ENCODE data around the gene FAM187B. TPM values are rescaled to one million over a fixed set of nuclear protein-coding genes. Genes with fewer than 3 reads are reported as not detected.

FAM187B gene
- total and polyA plus RNA-seq, 2 of the 8 experiments (the other 6 are each of a cell fraction or from before 2014, with no cell fraction given), result not detected

- TF ChIP-seq FOSL1 (IDR thresholded peaks at IDR 0.05; ENCODE audit: insufficient read depth, low read depth, low read length) (no peak), TCF12 (IDR thresholded peaks at IDR 0.05; ENCODE audit: low read depth, low read length) (no peak), KDM4A (IDR thresholded peaks at IDR 0.05; ENCODE audit: low read depth, low read length, severe bottlenecking) (no peak), KDM5A (IDR thresholded peaks at IDR 0.05; ENCODE audit: low read length) (no peak), NRF1 (IDR thresholded peaks at IDR 0.05; ENCODE audit: low read depth, low read length) (no peak), ATF3 (IDR thresholded peaks at IDR 0.05; ENCODE audit: insufficient read depth, low read depth, low read length) (no peak)
These were observed 52.4 kb downstream of the FAM187B start (continued) for GRCh38 chr19:35176181-35176570.

Other genes with a start within 250 kb of the FAM187B start
- 152 and 154 TPM in 2 replicates for gene GRAMD1A, start 228.4 kb downstream of the FAM187B start, total RNA-seq (2021; fragmentation: NEBNext Ultra II Directional; extraction: Animal tissue kit (Norgen Biotek cat#: 25700))
- gene GRAMD1A, start 228.4 kb downstream of the FAM187B start, polyA plus RNA-seq (2011; rRNA removed), result 113 and 176 TPM in 2 replicates
- 3.3 and 3.5 TPM in 2 replicates for gene SCN1B, start 198.3 kb downstream of the FAM187B start, total RNA-seq (2021; fragmentation: NEBNext Ultra II Directional; extraction: Animal tissue kit (Norgen Biotek cat#: 25700))
- gene SCN1B, start 198.3 kb downstream of the FAM187B start, polyA plus RNA-seq (2011; rRNA removed), result 3.1 and 4.1 TPM in 2 replicates
- 12.3 and 14.7 TPM in 2 replicates for gene HPN, start 187.0 kb downstream of the FAM187B start, total RNA-seq (2021; fragmentation: NEBNext Ultra II Directional; extraction: Animal tissue kit (Norgen Biotek cat#: 25700))
- 33.7 and 49.9 TPM in 2 replicates for gene HPN, start 187.0 kb downstream of the FAM187B start, polyA plus RNA-seq (2011; rRNA removed)
- gene FXYD3, start 112.9 kb downstream of the FAM187B start, total RNA-seq (2021; fragmentation: NEBNext Ultra II Directional; extraction: Animal tissue kit (Norgen Biotek cat#: 25700)), result 0.86 TPM in 1 of 2 replicates, not detected in the other
- gene FXYD3, start 112.9 kb downstream of the FAM187B start, polyA plus RNA-seq (2011; rRNA removed), result 0.09 and 0.33 TPM in 2 replicates
- gene LGI4, start 93.7 kb downstream of the FAM187B start, total RNA-seq (2021; fragmentation: NEBNext Ultra II Directional; extraction: Animal tissue kit (Norgen Biotek cat#: 25700)), result 2.0 and 2.9 TPM in 2 replicates
- gene LGI4, start 93.7 kb downstream of the FAM187B start, polyA plus RNA-seq (2011; rRNA removed), result 8.2 and 9.4 TPM in 2 replicates
- gene FXYD1, start 89.9 kb downstream of the FAM187B start, total RNA-seq (2021; fragmentation: NEBNext Ultra II Directional; extraction: Animal tissue kit (Norgen Biotek cat#: 25700)), result 8.1 and 10.3 TPM in 2 replicates
- gene FXYD1, start 89.9 kb downstream of the FAM187B start, polyA plus RNA-seq (2011; rRNA removed), result 1.6 and 3.3 TPM in 2 replicates
- 14.3 and 15.4 TPM in 2 replicates for gene FXYD7, start 85.5 kb downstream of the FAM187B start, total RNA-seq (2021; fragmentation: NEBNext Ultra II Directional; extraction: Animal tissue kit (Norgen Biotek cat#: 25700))
- 12.1 and 17.5 TPM in 2 replicates for gene FXYD7, start 85.5 kb downstream of the FAM187B start, polyA plus RNA-seq (2011; rRNA removed)
- 99.0 and 104 TPM in 2 replicates for gene FXYD5, start 74.0 kb downstream of the FAM187B start, total RNA-seq (2021; fragmentation: NEBNext Ultra II Directional; extraction: Animal tissue kit (Norgen Biotek cat#: 25700))
- 167 and 191 TPM in 2 replicates for gene FXYD5, start 74.0 kb downstream of the FAM187B start, polyA plus RNA-seq (2011; rRNA removed)
- 159 and 166 TPM in 2 replicates for gene LSR, start 20.3 kb upstream of the FAM187B start, total RNA-seq (2021; fragmentation: NEBNext Ultra II Directional; extraction: Animal tissue kit (Norgen Biotek cat#: 25700))
- 186 and 296 TPM in 2 replicates for gene LSR, start 20.3 kb upstream of the FAM187B start, polyA plus RNA-seq (2011; rRNA removed)
- gene USF2, start 40.2 kb upstream of the FAM187B start, total RNA-seq (2021; fragmentation: NEBNext Ultra II Directional; extraction: Animal tissue kit (Norgen Biotek cat#: 25700)), result 109 and 113 TPM in 2 replicates
- 74.1 and 119 TPM in 2 replicates for gene USF2, start 40.2 kb upstream of the FAM187B start, polyA plus RNA-seq (2011; rRNA removed)
- gene HAMP, start 53.8 kb upstream of the FAM187B start, total RNA-seq (2021; fragmentation: NEBNext Ultra II Directional; extraction: Animal tissue kit (Norgen Biotek cat#: 25700)), result not detected in 2 replicates
- 0.06 and 0.08 TPM in 2 replicates for gene HAMP, start 53.8 kb upstream of the FAM187B start, polyA plus RNA-seq (2011; rRNA removed)
- 0.46 and 1.3 TPM in 2 replicates for gene MAG, start 63.4 kb upstream of the FAM187B start, total RNA-seq (2021; fragmentation: NEBNext Ultra II Directional; extraction: Animal tissue kit (Norgen Biotek cat#: 25700))
- gene MAG, start 63.4 kb upstream of the FAM187B start, polyA plus RNA-seq (2011; rRNA removed), result 0.20 and 0.72 TPM in 2 replicates
- 0.54 and 0.60 TPM in 2 replicates for gene CD22, start 100.4 kb upstream of the FAM187B start, total RNA-seq (2021; fragmentation: NEBNext Ultra II Directional; extraction: Animal tissue kit (Norgen Biotek cat#: 25700))
- gene CD22, start 100.4 kb upstream of the FAM187B start, polyA plus RNA-seq (2011; rRNA removed), result 0.06 and 0.42 TPM in 2 replicates
- not detected in 2 replicates for gene FFAR1, start 119.2 kb upstream of the FAM187B start, total RNA-seq (2021; fragmentation: NEBNext Ultra II Directional; extraction: Animal tissue kit (Norgen Biotek cat#: 25700))
- not detected in 2 replicates for gene FFAR1, start 119.2 kb upstream of the FAM187B start, polyA plus RNA-seq (2011; rRNA removed)
- not detected in 2 replicates for gene FFAR3, start 129.7 kb upstream of the FAM187B start, total RNA-seq (2021; fragmentation: NEBNext Ultra II Directional; extraction: Animal tissue kit (Norgen Biotek cat#: 25700))
- 0.24 TPM in 1 of 2 replicates, not detected in the other for gene FFAR3, start 129.7 kb upstream of the FAM187B start, polyA plus RNA-seq (2011; rRNA removed)
- not detected in 2 replicates for gene GPR42, start 142.3 kb upstream of the FAM187B start, total RNA-seq (2021; fragmentation: NEBNext Ultra II Directional; extraction: Animal tissue kit (Norgen Biotek cat#: 25700))
- gene GPR42, start 142.3 kb upstream of the FAM187B start, polyA plus RNA-seq (2011; rRNA removed), result not detected in 2 replicates
- gene FFAR2, start 219.5 kb upstream of the FAM187B start, total RNA-seq (2021; fragmentation: NEBNext Ultra II Directional; extraction: Animal tissue kit (Norgen Biotek cat#: 25700)), result not detected in 2 replicates
- gene FFAR2, start 219.5 kb upstream of the FAM187B start, polyA plus RNA-seq (2011; rRNA removed), result not detected in 2 replicates